ENCODE measurements around the gene RSPH9. TPM values are rescaled to one million over a fixed set of nuclear protein-coding genes. Genes with fewer than 3 reads are reported as not detected.
A peak's percentile ranks its signal among the peaks of the same experiment; 100 is the strongest.

Gene RSPH9
- not detected in 2 replicates for total RNA-seq (2014; rRNA removed; shearing (Covaris generic))

- no peak for DNase-seq (ENCODE audit: low spot score)
These were observed at the start of gene RSPH9 for GRCh38 chr6:43644940-43645612. Gene RSPH9 (plus strand): TSS chr6:43645036. CDS start chr6:43645099, 63 bp downstream.

- no peak for DNase-seq (ENCODE audit: low spot score)
These were observed 44.2 kb upstream of the RSPH9 start for GRCh38 chr6:43600595-43600994.

GRCh38 chr6:43604174-43604573 is 40.7 kb upstream of the RSPH9 start:
- no peak for DNase-seq (ENCODE audit: low spot score)

- no peak for DNase-seq (ENCODE audit: low spot score)
These were observed 38.8 kb upstream of the RSPH9 start for GRCh38 chr6:43606019-43606418.

- peak; percentile 75 for DNase-seq (ENCODE audit: low spot score)
These were observed 36.5 kb upstream of the RSPH9 start for GRCh38 chr6:43608310-43608763.

- DNase-seq (ENCODE audit: low spot score) = no peak
These were observed 36.0 kb upstream of the RSPH9 start for GRCh38 chr6:43608807-43609206.

- DNase-seq (ENCODE audit: low spot score) = no peak
These were observed 35.4 kb upstream of the RSPH9 start for GRCh38 chr6:43609402-43609801.

- DNase-seq (ENCODE audit: low spot score) = no peak
These were observed 34.4 kb upstream of the RSPH9 start for GRCh38 chr6:43610431-43610830.

- no peak for DNase-seq (ENCODE audit: low spot score)
These were observed 31.0 kb upstream of the RSPH9 start for GRCh38 chr6:43613721-43614395.

- DNase-seq (ENCODE audit: low spot score) = no peak
These were observed 30.5 kb upstream of the RSPH9 start for GRCh38 chr6:43614396-43614730.

GRCh38 chr6:43616725-43617472 is 27.9 kb upstream of the RSPH9 start:
- DNase-seq (ENCODE audit: low spot score) = no peak

- DNase-seq (ENCODE audit: low spot score) = no peak
These were observed 23.6 kb upstream of the RSPH9 start for GRCh38 chr6:43621078-43621835.

- DNase-seq (ENCODE audit: low spot score) = no peak
These were observed 23.0 kb upstream of the RSPH9 start for GRCh38 chr6:43621836-43622180.

GRCh38 chr6:43622541-43622940 is 22.3 kb upstream of the RSPH9 start:
- no peak for DNase-seq (ENCODE audit: low spot score)

- no peak for DNase-seq (ENCODE audit: low spot score)
These were observed 20.7 kb upstream of the RSPH9 start for GRCh38 chr6:43623880-43624785.

GRCh38 chr6:43624786-43625288 is 20.0 kb upstream of the RSPH9 start:
- DNase-seq (ENCODE audit: low spot score) = no peak

GRCh38 chr6:43625393-43625992 is 19.3 kb upstream of the RSPH9 start:
- no peak for DNase-seq (ENCODE audit: low spot score)

GRCh38 chr6:43627008-43627825 is 17.6 kb upstream of the RSPH9 start:
- DNase-seq (ENCODE audit: low spot score) = peak; percentile 97

GRCh38 chr6:43628393-43629103 is 16.3 kb upstream of the RSPH9 start:
- DNase-seq (ENCODE audit: low spot score) = peak; percentile 68
